Astrocyte of the hippocampus (primary cell): ENCODE data around the gene FKRP.
"Not testable (repeated sequence)": the region's sequence is repeated elsewhere in the genome, so short reads cannot be mapped to it uniquely, and the experiment has no call there.

Experiments
- DNase-seq: peaks from one replicate; pipeline ENCODE4 v3.0.0; 2011; ENCODE audit warnings: low read depth, low spot score

The FKRP gene

GRCh38 chr19:46784262-46785053 is 38.6 kb downstream of the FKRP start:
- peak; percentile 82 for DNase-seq

- no peak for DNase-seq
Measured at GRCh38 chr19:46785054-46785979, 39.5 kb downstream of the FKRP start.

- no peak for DNase-seq
Measured at GRCh38 chr19:46785980-46786235, 40.1 kb downstream of the FKRP start.

GRCh38 chr19:46786236-46787039 is 40.6 kb downstream of the FKRP start:
- peak; percentile 74 for DNase-seq

GRCh38 chr19:46787040-46787330 is 41.1 kb downstream of the FKRP start:
- DNase-seq, result no peak

GRCh38 chr19:46787331-46788261 is 41.7 kb downstream of the FKRP start:
- peak; percentile 72 for DNase-seq

- DNase-seq, result peak; percentile 97
Measured at GRCh38 chr19:46788262-46788967, 42.6 kb downstream of the FKRP start, which contains the start of gene SLC1A5. Gene SLC1A5, minus strand, starts transcription at chr19:46788594. Its CDS starts 629 bp downstream, at chr19:46787965.

GRCh38 chr19:46788968-46789338 is 43.1 kb downstream of the FKRP start:
- no peak for DNase-seq

- no peak for DNase-seq
Measured at GRCh38 chr19:46789371-46789770, 43.5 kb downstream of the FKRP start.

- DNase-seq, result no peak
Measured at GRCh38 chr19:46791944-46792343, 46.1 kb downstream of the FKRP start.

- DNase-seq, result no peak
Measured at GRCh38 chr19:46797881-46798280, 52.0 kb downstream of the FKRP start.

GRCh38 chr19:46798713-46799112 is 52.9 kb downstream of the FKRP start:
- no peak for DNase-seq

GRCh38 chr19:46802152-46802551 is 56.3 kb downstream of the FKRP start:
- no peak for DNase-seq

GRCh38 chr19:46803555-46803954 is 57.7 kb downstream of the FKRP start:
- DNase-seq, result no peak

- DNase-seq, result not testable (repeated sequence)
Measured at GRCh38 chr19:46804432-46804831, 58.6 kb downstream of the FKRP start.

- no peak for DNase-seq
Measured at GRCh38 chr19:46806656-46807055, 60.8 kb downstream of the FKRP start.
